DMS 273 treated with DMSO at 0.1 percent for 48 hours (cell line): Measurements from ENCODE around the gene NEMP2.

Experiments
- DNase-seq: peaks from one replicate; lab custom pipeline; 2025; lab: John Stamatoyannopoulos, UW

The NEMP2 gene, protein sequence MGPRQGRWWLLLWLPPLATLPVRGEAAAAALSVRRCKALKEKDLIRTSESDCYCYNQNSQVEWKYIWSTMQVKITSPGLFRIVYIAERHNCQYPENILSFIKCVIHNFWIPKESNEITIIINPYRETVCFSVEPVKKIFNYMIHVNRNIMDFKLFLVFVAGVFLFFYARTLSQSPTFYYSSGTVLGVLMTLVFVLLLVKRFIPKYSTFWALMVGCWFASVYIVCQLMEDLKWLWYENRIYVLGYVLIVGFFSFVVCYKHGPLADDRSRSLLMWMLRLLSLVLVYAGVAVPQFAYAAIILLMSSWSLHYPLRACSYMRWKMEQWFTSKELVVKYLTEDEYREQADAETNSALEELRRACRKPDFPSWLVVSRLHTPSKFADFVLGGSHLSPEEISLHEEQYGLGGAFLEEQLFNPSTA

GRCh38 chr2:190534310-190535120 lies at the start of gene NEMP2:
TSS of gene NEMP2 (minus strand) at chr2:190534722. CDS start at chr2:190534655, 67 bp downstream.
- DNase-seq = peak; percentile 49

DNA sequence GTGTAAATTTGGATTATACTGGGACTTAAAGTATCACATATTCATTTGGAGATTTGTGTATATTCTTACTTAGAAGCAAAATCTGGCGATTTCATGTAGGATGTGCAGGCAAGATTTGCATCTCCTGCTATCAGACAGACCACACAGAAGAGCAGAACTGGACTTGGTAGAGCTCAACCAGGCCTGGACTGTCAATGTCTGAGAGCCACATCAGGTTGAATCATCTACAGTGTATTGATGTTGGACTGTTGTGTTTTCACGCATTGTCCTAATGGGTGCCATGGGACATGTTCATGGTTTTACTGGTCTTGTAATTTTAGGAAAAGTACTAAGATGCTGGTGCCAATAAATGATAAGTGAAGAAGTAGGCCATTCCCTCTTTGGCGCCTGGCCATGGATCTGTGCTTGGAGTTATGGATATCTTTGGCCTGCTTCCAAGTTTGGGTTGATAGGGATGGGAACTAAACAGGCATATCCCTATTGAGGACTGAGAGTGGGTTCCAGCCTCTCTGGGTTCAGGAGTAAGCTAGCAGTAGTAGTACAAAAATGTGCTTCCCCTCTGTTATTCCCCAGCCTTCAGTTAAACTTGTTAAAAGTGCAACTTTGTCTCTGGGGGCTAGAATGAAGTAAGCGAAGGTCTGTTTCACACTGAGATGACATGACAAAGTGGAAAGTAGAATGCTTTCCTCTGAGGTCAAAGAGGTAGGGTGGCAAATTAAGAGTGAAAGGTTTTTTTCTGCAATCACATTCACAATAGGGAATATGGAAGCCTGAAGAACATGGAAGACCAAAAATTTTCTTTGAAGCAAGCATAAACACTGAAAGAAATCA lies 49.2 kb upstream of the NEMP2 start:
- DNase-seq = no peak

DNA sequence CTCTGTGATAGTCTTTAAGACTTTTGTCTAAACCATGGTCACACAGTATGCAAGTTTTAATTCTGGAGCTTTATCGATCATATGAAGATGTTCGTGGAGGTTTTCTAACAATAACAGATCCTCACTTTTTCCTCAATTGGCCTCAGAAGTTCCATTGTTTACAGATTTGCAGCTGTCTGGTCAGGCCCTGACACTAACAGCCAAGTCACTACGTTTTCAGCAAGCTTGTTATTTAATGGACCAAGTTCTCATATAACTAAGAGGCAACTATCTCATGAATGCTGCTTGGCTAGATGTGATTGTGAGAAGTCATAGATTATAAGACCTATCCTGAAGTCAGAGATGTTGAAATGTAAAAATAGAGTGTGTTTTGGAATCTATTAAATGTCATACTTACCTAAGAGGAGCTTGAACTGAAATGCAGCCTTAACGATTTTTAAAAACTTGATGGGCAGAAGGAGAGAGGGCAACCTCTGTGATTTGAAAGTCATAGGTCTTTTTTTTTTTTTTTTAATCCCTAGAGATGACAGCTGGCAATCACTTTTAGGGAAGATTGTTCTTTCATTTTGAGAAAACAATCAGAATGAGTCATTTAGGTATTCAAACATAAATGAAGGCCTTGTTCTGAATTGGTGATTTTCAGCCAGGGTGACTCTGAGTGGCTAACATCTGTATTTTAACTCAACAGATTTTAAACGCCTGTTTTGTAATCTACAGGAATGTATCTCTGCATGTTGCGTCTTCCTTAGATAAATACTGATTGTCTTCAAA lies 48.4 kb upstream of the NEMP2 start:
- DNase-seq = no peak

DNA sequence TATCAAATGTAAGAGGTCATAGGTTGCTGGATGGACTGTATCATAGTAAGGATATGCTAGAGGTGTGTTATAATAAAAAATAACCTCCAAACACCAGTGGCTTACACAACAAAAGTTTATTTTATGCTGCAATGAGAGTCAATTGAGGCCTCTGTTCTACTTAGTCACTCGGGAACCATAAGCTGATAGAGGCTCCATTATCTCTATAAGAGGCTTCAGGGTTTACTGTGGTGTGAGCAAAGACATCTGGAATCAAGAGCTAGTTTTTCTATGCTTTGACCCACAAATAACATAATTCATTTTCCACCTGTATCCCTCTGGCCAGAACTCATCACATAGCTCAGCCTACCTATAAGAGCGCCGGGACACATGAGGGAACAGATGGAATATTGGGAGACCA lies 47.5 kb upstream of the NEMP2 start:
- DNase-seq = no peak

- no peak for DNase-seq
These were observed 45.7 kb upstream of the NEMP2 start for GRCh38 chr2:190579915-190580846.

DNA sequence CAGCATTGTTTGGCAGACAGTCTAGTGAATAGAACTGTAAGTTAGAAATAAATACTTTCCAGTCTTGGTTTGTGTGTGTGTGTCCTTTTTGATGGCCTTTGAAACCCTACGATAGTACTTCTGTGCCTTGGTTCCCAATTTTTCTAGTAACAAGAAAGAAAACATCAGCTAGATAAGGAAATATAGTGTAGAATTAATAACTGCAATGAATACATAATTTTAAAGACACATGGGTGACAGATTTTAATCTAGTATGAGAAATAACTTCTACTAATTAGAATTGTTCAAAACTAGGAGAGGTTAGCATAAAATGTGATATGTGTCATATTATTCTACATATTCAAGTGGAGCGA lies 44.5 kb upstream of the NEMP2 start:
- DNase-seq = no peak

GRCh38 chr2:190578158-190579057 lies 43.9 kb upstream of the NEMP2 start:
- DNase-seq = no peak

DNA sequence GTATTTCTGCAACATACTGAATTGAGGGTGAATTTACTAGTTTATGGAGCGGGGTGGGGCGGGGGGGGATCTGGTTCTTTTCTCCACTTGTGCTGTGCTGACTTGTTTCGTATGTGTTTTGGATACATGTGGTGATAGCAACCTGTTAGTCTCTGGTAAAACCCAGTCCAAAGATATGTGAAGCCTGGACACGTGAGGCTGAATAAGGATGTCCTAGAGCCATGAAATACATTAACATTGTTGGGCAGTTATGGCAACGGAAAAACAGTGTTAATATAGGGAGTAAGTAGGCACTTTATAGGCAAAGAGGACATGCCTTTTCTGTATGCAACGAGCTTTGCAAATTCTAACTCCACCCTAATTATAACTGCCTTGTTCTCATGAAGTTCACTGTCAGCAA lies 42.1 kb upstream of the NEMP2 start:
- DNase-seq = no peak

GRCh38 chr2:190575263-190575662 lies 40.7 kb upstream of the NEMP2 start:
- no peak for DNase-seq

DNA sequence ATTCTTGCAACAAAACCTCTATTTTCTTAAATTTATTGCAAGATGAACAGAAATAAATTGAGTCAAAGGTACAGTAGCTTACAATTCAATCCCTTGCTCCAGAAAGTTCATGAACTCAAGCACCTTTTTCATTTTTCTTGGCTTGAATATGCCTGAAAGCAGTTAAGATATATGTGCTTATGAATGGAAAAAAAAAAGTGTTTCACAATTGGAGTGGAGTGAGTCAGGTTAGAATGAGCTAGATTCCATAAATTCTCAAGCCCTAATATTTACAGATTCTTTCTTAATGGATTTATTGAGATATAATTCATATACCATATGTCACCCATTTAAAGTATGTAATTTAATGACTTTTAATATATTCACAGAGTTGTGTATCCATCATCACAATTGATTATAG lies 39.6 kb upstream of the NEMP2 start:
- no peak for DNase-seq

- DNase-seq = no peak
These were observed 37.7 kb upstream of the NEMP2 start for GRCh38 chr2:190572246-190572645.

DNA sequence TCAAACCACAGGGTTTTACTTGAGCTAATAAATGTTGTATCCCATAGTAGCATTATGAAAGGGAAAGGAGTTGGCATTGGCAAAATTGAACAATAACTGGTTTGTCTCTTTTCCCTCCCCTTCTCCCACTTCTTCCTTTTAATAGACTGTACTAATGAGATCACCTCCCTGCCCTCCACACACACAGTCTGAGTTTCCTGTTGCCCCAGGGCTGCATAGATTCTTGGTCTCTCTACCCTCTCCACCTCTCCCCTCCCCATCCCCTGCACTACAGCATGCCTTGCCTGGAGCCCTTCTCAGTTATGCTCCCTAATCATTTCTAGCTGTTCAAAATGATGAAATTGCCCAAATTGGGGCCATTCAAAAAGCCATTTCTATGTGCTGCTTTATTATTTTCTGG lies 37.2 kb upstream of the NEMP2 start:
- DNase-seq = no peak

GRCh38 chr2:190570871-190571270 lies 36.3 kb upstream of the NEMP2 start:
- no peak for DNase-seq

GRCh38 chr2:190569994-190570755 lies 35.7 kb upstream of the NEMP2 start:
- no peak for DNase-seq

- DNase-seq = no peak
These were observed 30.3 kb upstream of the NEMP2 start for GRCh38 chr2:190564838-190565237.

DNA sequence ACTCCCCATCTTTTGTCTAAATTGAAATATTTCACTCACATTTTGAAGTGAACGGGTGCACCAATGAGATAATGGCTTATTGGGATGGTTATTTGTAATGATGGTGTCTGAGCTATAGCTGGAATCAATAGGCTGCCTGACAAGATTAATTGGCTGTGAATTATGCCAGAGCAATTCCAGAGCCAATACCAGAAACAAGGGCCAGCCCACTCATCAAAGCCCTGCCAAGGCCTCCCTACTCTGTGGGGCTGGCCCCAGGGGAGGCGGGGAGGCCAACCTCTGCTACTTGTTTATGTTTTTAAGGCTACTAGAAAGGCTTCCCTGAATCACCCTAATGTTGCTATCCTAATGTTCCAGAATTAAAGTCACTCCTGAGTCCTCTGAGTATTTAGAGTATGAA lies 29.1 kb upstream of the NEMP2 start:
- DNase-seq = no peak

- no peak for DNase-seq
These were observed 28.6 kb upstream of the NEMP2 start for GRCh38 chr2:190563109-190563508.

GRCh38 chr2:190562121-190562520 lies 27.6 kb upstream of the NEMP2 start:
- peak; percentile 8 for DNase-seq

- DNase-seq = no peak
These were observed 26.6 kb upstream of the NEMP2 start for GRCh38 chr2:190561094-190561493.
